HG03175 (cell line): Measurements from ENCODE around the gene KIF19.

Experiments used
- ATAC-seq: cut with Tn5 transposase; IDR thresholded peaks from one replicate; pipeline ENCODE4 v1.9.1; 2021; ENCODE audit warnings: mild to moderate bottlenecking, moderate library complexity; ENCODE audit not compliant: unreplicated experiment

Gene KIF19

GRCh38 chr17:74303305-74303704 lies 22.7 kb upstream of the KIF19 start:
- no peak for ATAC-seq

DNA sequence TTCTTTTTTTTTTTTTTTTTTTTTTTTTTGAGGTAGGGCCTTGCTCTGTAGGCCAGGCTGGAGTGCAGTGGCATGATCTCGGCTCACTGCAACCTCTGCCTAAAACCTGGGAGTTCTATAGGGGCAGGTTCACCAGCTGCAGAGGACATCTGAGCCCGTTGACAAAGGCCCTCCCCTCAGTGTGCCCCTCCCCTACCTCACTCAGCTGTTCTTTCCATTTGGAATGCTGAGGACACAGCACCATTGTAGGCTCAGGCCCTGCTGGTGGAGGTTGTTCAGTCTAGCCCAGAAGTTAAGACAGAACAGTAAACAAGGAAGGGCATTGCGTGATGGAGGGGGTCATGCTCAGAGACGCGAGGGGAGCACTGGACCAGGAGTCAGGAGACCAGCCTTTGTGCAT lies 21.8 kb upstream of the KIF19 start:
- no peak for ATAC-seq

- ATAC-seq, result no peak
These were observed 20.0 kb upstream of the KIF19 start for GRCh38 chr17:74305865-74306654.

- no peak for ATAC-seq
These were observed 17.8 kb upstream of the KIF19 start for GRCh38 chr17:74307984-74308773.

DNA sequence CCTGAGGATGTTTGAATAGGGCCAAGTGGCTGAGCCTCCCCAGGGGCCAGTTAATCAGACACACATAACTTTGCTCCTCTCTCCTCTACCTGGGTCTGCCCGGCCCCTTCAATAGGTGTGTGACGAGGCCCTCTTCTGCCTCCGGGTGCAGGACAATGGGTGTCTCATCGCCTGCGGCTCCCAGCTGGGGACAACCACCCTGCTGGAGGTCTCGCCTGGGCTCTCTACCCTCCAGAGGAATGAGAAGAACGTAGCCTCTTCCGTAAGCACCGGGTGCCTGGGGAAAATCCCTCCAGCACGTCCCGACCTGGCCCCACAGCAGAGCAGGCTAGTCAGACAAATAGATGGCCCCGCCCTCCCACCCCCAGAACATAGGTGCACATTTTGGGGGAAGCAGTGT lies 16.1 kb upstream of the KIF19 start:
- no peak for ATAC-seq

- ATAC-seq, result no peak
These were observed 11.1 kb upstream of the KIF19 start for GRCh38 chr17:74314877-74315276.

GRCh38 chr17:74316220-74316619 lies 9.8 kb upstream of the KIF19 start:
- no peak for ATAC-seq

- ATAC-seq, result no peak
These were observed 9.0 kb upstream of the KIF19 start for GRCh38 chr17:74317071-74317470.

- no peak for ATAC-seq
These were observed 7.6 kb upstream of the KIF19 start for GRCh38 chr17:74318391-74318790.

DNA sequence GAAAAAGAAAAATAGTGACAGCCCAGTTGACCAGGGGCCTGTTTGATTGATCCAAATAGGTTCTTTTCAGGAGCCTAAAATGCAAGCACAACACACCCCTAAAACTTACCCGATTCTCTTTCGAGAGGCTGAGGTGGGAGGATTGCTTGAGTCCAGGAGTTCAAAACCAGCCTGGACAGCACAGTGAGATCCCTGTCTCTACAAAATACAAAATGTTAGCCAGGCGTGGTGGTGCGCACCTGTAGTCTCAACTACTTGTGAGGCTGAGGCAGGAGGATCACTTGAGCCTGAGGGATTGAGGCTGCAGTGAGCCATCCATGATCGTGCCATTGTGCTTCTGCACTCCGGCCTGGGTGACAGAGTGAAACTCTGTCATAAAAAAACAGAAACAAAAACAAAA lies 1.5 kb upstream of the KIF19 start:
- no peak for ATAC-seq

DNA sequence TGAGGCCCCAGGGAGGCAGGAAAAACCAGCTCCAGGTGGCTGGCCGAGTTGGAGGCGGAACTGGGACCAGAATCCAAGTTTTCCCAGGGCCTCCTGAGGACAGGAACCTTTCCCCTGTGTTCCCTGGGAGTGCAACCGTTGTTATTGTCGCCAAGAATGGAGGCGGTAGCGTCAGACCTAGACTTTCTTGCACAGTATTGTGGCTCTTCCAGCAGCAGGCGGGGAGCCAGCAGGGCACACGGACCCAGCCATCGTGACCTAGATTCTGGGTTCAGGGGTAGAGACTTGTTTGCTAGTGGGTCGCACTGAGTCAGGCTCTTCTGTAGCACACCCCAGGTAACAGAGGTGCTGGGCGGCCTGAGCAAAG lies 667 bp upstream of the KIF19 start:
- ATAC-seq, result no peak

- no peak for ATAC-seq
These were observed 480 bp downstream of the KIF19 start for GRCh38 chr17:74326506-74326905.

GRCh38 chr17:74328487-74328886 lies 2.5 kb downstream of the KIF19 start:
- ATAC-seq, result no peak

DNA sequence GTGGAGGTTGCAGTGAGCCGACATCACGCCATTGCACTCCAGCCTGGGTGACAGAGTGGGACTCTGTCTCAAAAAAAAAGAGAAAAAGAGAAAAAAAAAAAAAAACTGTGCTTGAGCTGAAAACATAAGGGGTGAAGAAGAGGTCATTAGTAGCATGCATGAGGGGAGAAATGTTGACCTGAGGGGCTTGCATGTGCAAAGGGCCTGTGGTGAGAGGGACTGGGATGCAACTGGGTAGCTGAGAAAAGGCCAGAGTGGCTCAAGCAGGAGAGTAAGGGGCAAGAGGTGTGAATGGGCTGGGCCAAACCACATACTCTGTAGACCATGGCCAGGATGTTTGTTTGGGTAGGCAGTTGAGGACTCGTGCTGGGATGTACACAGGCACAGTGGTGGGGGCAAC lies 3.4 kb downstream of the KIF19 start:
- ATAC-seq, result no peak

GRCh38 chr17:74330446-74330845 lies 4.4 kb downstream of the KIF19 start:
- ATAC-seq, result no peak

DNA sequence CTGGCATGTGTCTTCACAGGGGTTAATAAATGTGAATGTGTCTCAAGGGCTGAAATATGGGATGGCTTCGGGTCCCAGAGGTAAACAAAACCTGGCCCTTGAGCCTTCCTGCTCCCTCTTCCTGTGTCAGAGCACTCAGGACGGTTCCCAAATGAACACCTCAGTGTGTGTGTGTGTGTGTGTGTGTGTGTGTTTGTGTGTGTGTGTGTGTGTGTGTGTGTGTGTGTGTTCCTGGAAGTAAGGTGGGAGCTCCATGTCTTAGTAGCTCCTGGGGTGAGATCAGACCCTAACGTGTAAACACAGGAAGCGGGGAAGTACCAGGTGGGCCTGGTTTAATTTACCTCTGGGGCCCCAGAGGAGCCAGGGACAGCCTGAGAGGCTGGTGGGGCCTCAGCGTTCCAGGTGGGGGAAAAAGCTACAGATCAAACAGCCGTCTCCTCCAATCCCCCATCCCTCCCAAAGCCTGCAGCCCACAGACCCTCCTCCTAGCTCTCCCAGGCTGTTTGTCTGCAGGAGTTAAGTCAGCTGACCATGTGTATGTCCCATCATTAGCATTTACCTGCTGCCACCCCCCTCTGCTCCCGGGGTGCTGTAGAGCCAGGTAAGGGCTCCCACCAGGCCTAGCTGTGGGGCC lies 6.1 kb downstream of the KIF19 start:
- ATAC-seq, result no peak

GRCh38 chr17:74332763-74333283 lies 6.8 kb downstream of the KIF19 start:
- ATAC-seq, result no peak

DNA sequence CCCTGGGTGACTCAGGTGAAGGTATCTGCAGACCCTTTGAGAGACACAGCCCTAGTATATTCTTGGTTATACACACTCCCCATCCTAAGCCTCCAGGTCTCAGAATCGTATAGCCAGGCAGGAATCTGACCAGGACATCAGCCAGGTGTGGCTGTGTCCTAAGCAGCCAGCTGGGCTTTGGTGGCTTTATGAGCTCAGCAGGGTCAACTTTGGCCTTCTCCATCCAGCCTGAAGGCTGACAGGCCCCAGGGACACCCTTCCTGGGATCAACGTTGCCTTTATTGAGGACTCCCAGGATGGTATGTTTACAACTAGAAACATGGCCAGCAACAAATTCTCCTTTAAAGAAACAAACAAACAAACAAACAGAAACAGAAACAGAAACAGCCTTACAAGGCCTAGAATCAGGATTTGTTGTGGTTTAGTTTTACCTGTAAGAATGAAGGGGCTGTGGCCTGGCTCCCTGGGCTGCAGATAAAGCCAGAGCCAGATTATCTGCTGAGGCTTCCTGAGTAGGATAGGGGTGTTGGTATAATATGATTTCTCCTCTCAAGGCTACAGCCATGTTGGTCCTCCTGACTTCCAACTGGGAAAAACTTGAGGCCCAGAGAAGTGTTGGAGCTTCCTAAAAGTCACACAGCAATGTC lies 8.5 kb downstream of the KIF19 start:
- no peak for ATAC-seq

GRCh38 chr17:74335529-74336062 lies 9.6 kb downstream of the KIF19 start:
- no peak for ATAC-seq

GRCh38 chr17:74336307-74336706 lies 10.3 kb downstream of the KIF19 start:
- ATAC-seq, result no peak
